GM19193 (cell line): Measurements from ENCODE around the gene EXOSC9.

Experiments
- POLR2A ChIP-seq: IDR thresholded peaks from 4 replicates; pipeline ENCODE4 v1.6.1; 2011; ENCODE audit not compliant: insufficient read depth, insufficient read length; ENCODE audit errors: extremely low read depth

EXOSC9 gene

DNA sequence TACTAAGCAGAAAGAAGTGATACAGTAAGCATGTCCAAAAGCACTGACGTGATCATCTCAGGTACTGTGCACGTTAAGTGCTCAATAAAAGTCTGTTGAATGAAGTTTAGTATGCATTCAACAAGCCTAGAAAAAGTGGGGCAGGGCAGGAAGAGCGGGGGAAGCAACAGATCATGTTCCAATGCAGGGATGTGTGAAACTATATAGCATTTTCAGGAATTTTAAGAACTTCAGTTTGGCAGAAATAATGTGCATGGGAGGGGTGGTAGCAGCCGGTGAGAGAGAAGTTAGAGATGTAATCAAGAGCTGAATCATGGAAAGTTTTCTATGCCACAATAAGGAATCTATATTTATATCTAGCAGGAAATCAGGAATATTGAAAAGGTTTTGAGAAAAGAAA is 41.7 kb downstream of the EXOSC9 start:
- TF ChIP-seq POLR2A, result no peak

DNA sequence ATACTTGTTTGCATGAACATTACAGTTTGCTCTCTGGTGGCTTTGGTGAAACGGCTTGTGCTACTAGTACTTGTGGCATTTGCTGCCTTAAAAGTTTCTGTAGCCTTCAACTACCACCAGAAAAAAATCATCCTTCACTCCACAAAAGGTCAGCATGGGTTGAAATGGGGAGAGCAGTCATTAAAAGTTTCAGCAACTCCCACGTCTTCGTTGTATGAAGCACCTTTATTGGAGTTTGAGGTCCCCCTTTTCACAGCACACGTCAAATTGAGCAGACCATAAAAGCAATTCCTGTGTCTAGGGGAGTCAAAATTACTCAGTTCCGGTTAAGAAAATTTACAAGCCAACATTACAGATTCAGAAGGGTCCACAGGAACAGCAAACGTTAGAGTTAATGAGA is 45.5 kb downstream of the EXOSC9 start:
- no peak for TF ChIP-seq POLR2A

GRCh38 chr4:121851354-121851753 is 50.2 kb downstream of the EXOSC9 start:
- TF ChIP-seq POLR2A, result no peak

GRCh38 chr4:121860121-121860520 is 59.0 kb downstream of the EXOSC9 start:
- TF ChIP-seq POLR2A, result no peak

DNA sequence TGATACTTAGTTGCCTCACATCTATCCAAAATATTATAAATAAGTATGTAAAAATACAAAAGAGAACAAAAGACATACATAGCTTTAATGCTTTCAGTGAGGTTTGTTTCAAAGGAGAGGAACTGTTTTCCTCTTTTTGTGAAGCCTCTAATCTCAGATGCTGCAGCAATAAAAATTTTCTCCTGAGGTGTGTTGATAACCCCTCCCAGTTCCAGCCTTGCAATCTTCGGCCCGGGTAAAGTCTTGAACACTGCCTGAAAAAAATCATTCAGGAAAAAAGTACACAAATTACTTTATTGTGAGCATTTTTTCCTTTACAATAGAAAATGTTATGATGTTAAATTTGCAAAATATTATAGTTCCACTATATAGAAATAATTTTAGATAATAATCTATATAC is 60.3 kb downstream of the EXOSC9 start:
- no peak for TF ChIP-seq POLR2A

GRCh38 chr4:121863799-121864198 is 62.7 kb downstream of the EXOSC9 start:
- no peak for TF ChIP-seq POLR2A
